GM13977 (cell line): ENCODE measurements around the gene SIN3B.

ENCODE experiments used
- DNase-seq: peaks from one replicate; pipeline ENCODE4 v3.0.0; 2012; ENCODE audit warnings: low spot score
- CTCF ChIP-seq: IDR thresholded peaks from 2 replicates; pipeline ENCODE4 v1.5.1; 2012; ENCODE audit warnings: mild to moderate bottlenecking, control low read depth; ENCODE audit not compliant: insufficient read depth; ENCODE audit errors: extremely low read depth, missing control alignments
- in situ Hi-C: fragments of 300-500 bp; cut with MboI; formaldehyde crosslinking; loops from one replicate; pipeline ENCODE4 v1.12.0; 2022; ENCODE audit warnings: low sequenced_read_pairs, low pct_unique_long_range_greater_than_20kb, mixed read lengths, inconsistent platforms; ENCODE audit not compliant: unreplicated experiment

Gene SIN3B

GRCh38 chr19:16822648-16823047 lies 6.5 kb upstream of the SIN3B start:
- no peak for DNase-seq
- TF ChIP-seq CTCF, result no peak
- in situ Hi-C loops, result no loop called here

- TF ChIP-seq CTCF, result no peak
- no peak for DNase-seq
- in situ Hi-C loops, result no loop called here
Measured at GRCh38 chr19:16824658-16825311, 4.4 kb upstream of the SIN3B start.

GRCh38 chr19:16825312-16826052 lies 3.7 kb upstream of the SIN3B start:
- TF ChIP-seq CTCF, result no peak
- DNase-seq, result no peak
- in situ Hi-C loops, result no loop called here

- in situ Hi-C loops, result no loop called here
- no peak for DNase-seq
- no peak for TF ChIP-seq CTCF
Measured at GRCh38 chr19:16829822-16830289, 658 bp downstream of the SIN3B start.

- TF ChIP-seq CTCF, result no peak
- DNase-seq, result no peak
- in situ Hi-C loops, result no loop called here
Measured at GRCh38 chr19:16830679-16831078, 1.5 kb downstream of the SIN3B start.

- DNase-seq, result no peak
- in situ Hi-C loops, result no loop called here
- no peak for TF ChIP-seq CTCF
Measured at GRCh38 chr19:16831531-16831930, 2.3 kb downstream of the SIN3B start.
